K562 (cell line): Measurements from ENCODE around the gene OCRL. TPM values are rescaled to one million over a fixed set of nuclear protein-coding genes. Genes with fewer than 3 reads are reported as not detected.

ENCODE experiments used
- GATAD2A ChIP-seq: fragments of 450-650 bp; IDR thresholded peaks from 2 replicates; pipeline ENCODE4 v1.6.1; 2017
- ZBTB2 ChIP-seq: fragments of 450-650 bp; IDR thresholded peaks from 2 replicates; pipeline ENCODE4 v1.6.1; 2016; ENCODE audit warnings: antibody characterized with exemption
- ZNF407 ChIP-seq: fragments of 450-650 bp; IDR thresholded peaks from 2 replicates; pipeline ENCODE4 v1.6.1; 2016; ENCODE audit warnings: low read depth
- polyA plus RNA-seq, 8 experiments: library from polyadenylated mRNA; depleted of rRNA in 4 of 8; stranded (reverse) in 5 of 8; unstranded in 3 of 8; fragments of >200 nt; fragmentation: Nextera tagmentation in 2 of 8; fragmentation: Illumina TruSeq in 1 of 8; extraction: Ambion mirVana in 2 of 8; extraction: Trizol in 1 of 8; gene quantifications; 2 replicates each; pipeline versions ENCODE4 v1.2.1 to v1.2.3, GENCODE V29; 2011 to 2014; ENCODE audit warnings: inconsistent platforms in 1 of 8, missing spikeins in 1 of 8
- total RNA-seq, 7 experiments: library from RNA; depleted of rRNA in 6 of 7; stranded (reverse); fragments of >200 nt in 6 of 7; fragmentation: Illumina TruSeq in 2 of 7; extraction: Trizol in 2 of 7; gene quantifications; 2 replicates each; pipeline versions ENCODE4 v1.2.1 to v1.2.3, GENCODE V29; 2011 to 2021; ENCODE audit warnings: low replicate concordance in 1 of 7

Gene OCRL
- total and polyA plus RNA-seq, 9 of the 15 experiments (the other 6 are each of a cell fraction or from before 2014, with no cell fraction given): 2.2 to 23.4 (median 11.9) TPM

GRCh38 chrX:129586446-129586845, 46.4 kb downstream of the OCRL start (continued):
- no peak for TF ChIP-seq ZNF407
- no peak for TF ChIP-seq GATAD2A
- no peak for TF ChIP-seq ZBTB2
